H9 (cell line): ENCODE results near the gene BICD1. TPM values are rescaled to one million over a fixed set of nuclear protein-coding genes. Genes with fewer than 3 reads are reported as not detected.

Experiments
- DNase-seq: peaks from one replicate; pipeline ENCODE4 v3.0.0-alpha.2; 2017
- H2AFZ ChIP-seq: one replicate; pipeline ENCODE4 v1.6.1; 2013; ENCODE audit warnings: mild to moderate bottlenecking, low read length, control low read depth, moderate library complexity
- H2AK5ac ChIP-seq: 2 replicates; pipeline ENCODE4 v1.6.1; 2013; ENCODE audit warnings: low read length, control low read depth, mixed read lengths; ENCODE audit not compliant: insufficient read length
- H2BK120ac ChIP-seq: one replicate; pipeline ENCODE4 v1.6.1; 2013; ENCODE audit warnings: low read depth, mild to moderate bottlenecking, low read length, control low read depth, inconsistent platforms; ENCODE audit not compliant: poor library complexity, severe bottlenecking
- H2BK12ac ChIP-seq: 2 replicates; pipeline ENCODE4 v1.6.1; 2013; ENCODE audit warnings: low read length, control low read depth, mixed read lengths, low read depth; ENCODE audit not compliant: insufficient read length
- H2BK15ac ChIP-seq: 2 replicates; pipeline ENCODE4 v1.6.1; 2013; ENCODE audit warnings: low read depth, low read length, control low read depth
- H2BK20ac ChIP-seq: one replicate; pipeline ENCODE4 v1.6.1; 2013; ENCODE audit warnings: low read depth, mild to moderate bottlenecking, low read length, control low read depth, inconsistent platforms; ENCODE audit not compliant: poor library complexity, severe bottlenecking
- H2BK5ac ChIP-seq: 2 replicates; pipeline ENCODE4 v1.6.1; 2013; ENCODE audit warnings: low read length, control low read depth, mixed read lengths; ENCODE audit not compliant: insufficient read length
- H3K14ac ChIP-seq: 2 replicates; pipeline ENCODE4 v1.6.1; 2013; ENCODE audit warnings: low read length, control low read depth; ENCODE audit not compliant: insufficient read depth
- H3K18ac ChIP-seq: 2 replicates; pipeline ENCODE4 v1.6.1; 2013; ENCODE audit warnings: low read depth, mild to moderate bottlenecking, mixed read lengths, low read length, control low read depth; ENCODE audit not compliant: insufficient read length
- H3K23ac ChIP-seq: 2 replicates; pipeline ENCODE4 v1.6.1; 2013; ENCODE audit warnings: low read length, control low read depth, mixed read lengths, low read depth; ENCODE audit not compliant: insufficient read length
- H3K23me2 ChIP-seq: 2 replicates; pipeline ENCODE4 v1.6.1; 2013; ENCODE audit warnings: low read depth, mild to moderate bottlenecking, mixed read lengths, low read length, control low read depth; ENCODE audit not compliant: insufficient read length, poor library complexity, severe bottlenecking
- H3K27ac ChIP-seq: 2 replicates; pipeline ENCODE4 v1.5.1; 2013; ENCODE audit warnings: low read length, control low read depth, mixed read lengths, low read depth; ENCODE audit not compliant: insufficient read length
- H3K27me3 ChIP-seq: 2 replicates; pipeline ENCODE4 v1.6.1; 2013; ENCODE audit warnings: low read length, control low read depth, inconsistent platforms; ENCODE audit not compliant: insufficient read depth
- H3K4ac ChIP-seq: 2 replicates; pipeline ENCODE4 v1.6.1; 2013; ENCODE audit warnings: low read depth, mild to moderate bottlenecking, control low read depth, inconsistent platforms, low read length, moderate library complexity
- H3K4me1 ChIP-seq: 2 replicates; pipeline ENCODE4 v1.6.1; 2013; ENCODE audit warnings: low read length, control low read depth, inconsistent platforms; ENCODE audit not compliant: insufficient read depth
- H3K4me2 ChIP-seq: 2 replicates; pipeline ENCODE4 v1.6.1; 2013; ENCODE audit warnings: low read length, control low read depth, mixed read lengths; ENCODE audit not compliant: insufficient read length, insufficient read depth
- H3K56ac ChIP-seq: 2 replicates; pipeline ENCODE4 v1.6.1; 2013; ENCODE audit warnings: low read depth, mild to moderate bottlenecking, mixed read lengths, low read length, control low read depth; ENCODE audit not compliant: insufficient read length
- H3K79me1 ChIP-seq: 2 replicates; pipeline ENCODE4 v1.6.1; 2013; ENCODE audit warnings: low read depth, mild to moderate bottlenecking, moderate library complexity, low read length, control low read depth, inconsistent platforms; ENCODE audit not compliant: insufficient read depth, poor library complexity, severe bottlenecking
- H3K79me2 ChIP-seq: 2 replicates; pipeline ENCODE4 v1.6.1; 2013; ENCODE audit warnings: low read length, control low read depth, inconsistent platforms; ENCODE audit not compliant: insufficient read depth
- H3K9ac ChIP-seq: 2 replicates; pipeline ENCODE4 v1.6.1; 2013; ENCODE audit warnings: low read length, control low read depth, mixed read lengths; ENCODE audit not compliant: insufficient read length; ENCODE audit errors: extremely low read depth
- H3K9me3 ChIP-seq: one replicate; pipeline ENCODE4 v1.6.1; 2013; ENCODE audit warnings: low read depth, low read length, inconsistent platforms; ENCODE audit not compliant: control insufficient read depth
- H3T11ph ChIP-seq: one replicate; pipeline ENCODE4 v1.6.1; 2013; ENCODE audit warnings: mild to moderate bottlenecking, low read length, control low read depth, inconsistent platforms
- H4K20me1 ChIP-seq: one replicate; pipeline ENCODE4 v1.6.1; 2013; ENCODE audit not compliant: control insufficient read depth, insufficient read length, insufficient read depth
- H4K5ac ChIP-seq: 2 replicates; pipeline ENCODE4 v1.6.1; 2013; ENCODE audit warnings: low read depth, mild to moderate bottlenecking, mixed read lengths, low read length, control low read depth; ENCODE audit not compliant: insufficient read length
- H4K8ac ChIP-seq: replicated peaks from 2 replicates; pipeline ENCODE4 v1.6.1; 2013; ENCODE audit warnings: low read length, control low read depth, mixed read lengths, low read depth; ENCODE audit not compliant: insufficient read length
- H4K91ac ChIP-seq: 2 replicates; pipeline ENCODE4 v1.6.1; 2013; ENCODE audit warnings: low read depth, mild to moderate bottlenecking, moderate library complexity, mixed read lengths, low read length, control low read depth; ENCODE audit not compliant: insufficient read length
- H3K27ac Mint-ChIP-seq, 3 experiments: 2 replicates in 2 of 3; 3 replicates in 1 of 3; pipeline ENCODE4 v1.8.0; 2020 to 2021; ENCODE audit warnings: mixed read lengths in 3 of 3, mild to moderate bottlenecking in 1 of 3, moderate library complexity in 1 of 3
- H3K27me3 Mint-ChIP-seq: 2 replicates; pipeline ENCODE4 v1.8.0; 2021; ENCODE audit warnings: low read depth, mild to moderate bottlenecking, moderate library complexity, mixed read lengths
- H3K36me3 Mint-ChIP-seq, 3 experiments: 2 replicates in 2 of 3; 3 replicates in 1 of 3; pipeline ENCODE4 v1.8.0; 2020 to 2021; ENCODE audit warnings: low read depth in 3 of 3, mixed read lengths in 3 of 3; ENCODE audit not compliant: insufficient read depth in 1 of 3
- H3K4me1 Mint-ChIP-seq, 2 experiments: 2 replicates each; pipeline ENCODE4 v1.8.0; 2020; ENCODE audit warnings: mixed read lengths in 2 of 2
- H3K4me3 Mint-ChIP-seq, 2 experiments: 2 replicates in 1 of 2; 3 replicates in 1 of 2; pipeline ENCODE4 v1.8.0; 2020 to 2021; ENCODE audit warnings: mild to moderate bottlenecking in 2 of 2, mixed read lengths in 2 of 2, moderate library complexity in 1 of 2
- H3K9me3 Mint-ChIP-seq, 2 experiments: 2 replicates in 1 of 2; 3 replicates in 1 of 2; pipeline ENCODE4 v1.8.0; 2020; ENCODE audit warnings: mild to moderate bottlenecking in 2 of 2, mixed read lengths in 2 of 2, moderate library complexity in 1 of 2
- WGBS: extraction: QIAGEN DNeasy Blood & Tissue Kit; methylation state at CpG from one replicate; pipeline ENCODE4 v1.1.7; 2013; ENCODE audit warnings: missing lambda C conversion rate, low lambda C conversion rate, mixed read lengths; ENCODE audit not compliant: insufficient read length; ENCODE audit errors: extremely low coverage; 5-methylcytosine and 5-hydroxymethylcytosine counted together
- total RNA-seq: library from RNA; stranded (reverse); gene quantifications from 2 replicates; pipeline ENCODE4 v1.2.1, GENCODE V29; 2021
- TF ChIP-seq, protein P1 (sequence below): fragments of 200-600 bp; sonication (generic); conservative IDR thresholded peaks from 3 replicates; pipeline ENCODE4 v1.8.0; 2021; ENCODE audit warnings: antibody characterized with exemption, mild to moderate bottlenecking

BICD1 gene
- total RNA-seq, 1 experiment from 2014 or later, result 134 TPM

DNA sequence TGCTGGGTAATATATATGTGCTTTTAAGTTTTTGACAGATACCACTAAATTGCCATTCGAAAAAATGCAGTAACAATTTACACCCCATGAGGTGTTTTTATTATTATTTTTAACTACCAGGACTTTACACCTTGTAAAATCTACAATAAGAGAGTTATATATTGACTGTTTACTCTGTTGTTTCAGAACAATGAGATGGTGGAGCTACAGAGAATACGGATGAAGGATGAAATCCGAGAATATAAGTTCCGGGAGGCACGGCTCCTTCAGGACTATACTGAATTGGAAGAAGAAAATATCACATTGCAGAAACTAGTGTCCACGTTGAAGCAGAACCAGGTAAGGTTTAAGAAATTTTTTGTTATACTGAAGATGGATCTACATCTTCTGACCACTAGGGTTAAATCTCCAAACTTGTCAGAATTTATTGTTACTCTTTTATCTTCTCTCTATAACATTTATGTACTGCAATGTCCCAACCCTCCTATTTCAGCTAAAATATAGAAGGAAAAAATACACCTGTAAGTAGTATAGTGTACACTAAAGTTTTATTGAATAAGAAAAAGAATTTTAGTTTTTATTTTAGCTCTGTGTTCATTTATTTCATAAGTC is 187.3 kb downstream of the BICD1 start:
- no peaks in the 10 kb centered on the region for H3K27me3 Mint-ChIP-seq
- no peaks in the 10 kb centered on the region for H3K23me2 ChIP-seq
- no peak overlapping the region for H3K9ac ChIP-seq
- peaks cover 5% of the 10 kb centered on the region for H3K79me1 ChIP-seq
- no peak overlapping the region for H2BK120ac ChIP-seq
- no peak overlapping the region for H4K8ac ChIP-seq
- no peak overlapping the region for H3K14ac ChIP-seq
- no peak overlapping the region for H4K91ac ChIP-seq
- no peaks in the 10 kb centered on the region for H3K27me3 ChIP-seq
- H3K4me2 ChIP-seq, result no peak overlapping the region
- no peak overlapping the region for H3K56ac ChIP-seq
- no peak overlapping the region for H2BK5ac ChIP-seq
- H3T11ph ChIP-seq, result no peak overlapping the region
- no peak overlapping the region for H3K23ac ChIP-seq
- H3K79me2 ChIP-seq, result 0 out of 2 replicates have a peak, but pooled peaks cover 1% of the 10 kb centered on the region
- no peak overlapping the region for H2AK5ac ChIP-seq
- no peak overlapping the region for H2AFZ ChIP-seq
- H3K4me1 ChIP-seq, result peaks cover 6% of the 10 kb centered on the region; the same call in 1 of the 2 replicates
- peaks cover 13% of the 10 kb centered on the region in 2 experiments for H3K4me1 Mint-ChIP-seq
- H2BK20ac ChIP-seq, result no peak overlapping the region
- no peaks in the 10 kb centered on the region for H3K9me3 ChIP-seq
- no peak for DNase-seq
- no peak overlapping the region for H3K27ac ChIP-seq
- no peak overlapping the region for H3K18ac ChIP-seq
- TF ChIP-seq, protein P1, sequence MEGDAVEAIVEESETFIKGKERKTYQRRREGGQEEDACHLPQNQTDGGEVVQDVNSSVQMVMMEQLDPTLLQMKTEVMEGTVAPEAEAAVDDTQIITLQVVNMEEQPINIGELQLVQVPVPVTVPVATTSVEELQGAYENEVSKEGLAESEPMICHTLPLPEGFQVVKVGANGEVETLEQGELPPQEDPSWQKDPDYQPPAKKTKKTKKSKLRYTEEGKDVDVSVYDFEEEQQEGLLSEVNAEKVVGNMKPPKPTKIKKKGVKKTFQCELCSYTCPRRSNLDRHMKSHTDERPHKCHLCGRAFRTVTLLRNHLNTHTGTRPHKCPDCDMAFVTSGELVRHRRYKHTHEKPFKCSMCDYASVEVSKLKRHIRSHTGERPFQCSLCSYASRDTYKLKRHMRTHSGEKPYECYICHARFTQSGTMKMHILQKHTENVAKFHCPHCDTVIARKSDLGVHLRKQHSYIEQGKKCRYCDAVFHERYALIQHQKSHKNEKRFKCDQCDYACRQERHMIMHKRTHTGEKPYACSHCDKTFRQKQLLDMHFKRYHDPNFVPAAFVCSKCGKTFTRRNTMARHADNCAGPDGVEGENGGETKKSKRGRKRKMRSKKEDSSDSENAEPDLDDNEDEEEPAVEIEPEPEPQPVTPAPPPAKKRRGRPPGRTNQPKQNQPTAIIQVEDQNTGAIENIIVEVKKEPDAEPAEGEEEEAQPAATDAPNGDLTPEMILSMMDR, result peak; percentile 45
- no CpG with 5 or more reads among the region's 6 CpGs for WGBS
- no peak overlapping the region for H2BK15ac ChIP-seq
- H4K5ac ChIP-seq, result no peak overlapping the region
- no peaks in the 10 kb centered on the region for H4K20me1 ChIP-seq
- no peak overlapping the region for H2BK12ac ChIP-seq
- no peak overlapping the region for H3K4ac ChIP-seq
- H3K4me3 Mint-ChIP-seq, result no peak overlapping the region
- peaks cover 0 to 4% of the 10 kb centered on the region in 2 experiments; a peak in 2 of 5 replicates for H3K9me3 Mint-ChIP-seq
- H3K27ac Mint-ChIP-seq, result peak overlapping the region in 1 of 3 experiments; percentile 58; a peak in 1 of 7 replicates
- peaks cover 6 to 34% (median 19%) of the 10 kb centered on the region in 3 experiments; a peak in 5 of 7 replicates for H3K36me3 Mint-ChIP-seq
